Endothelial cell of umbilical vein (primary cell): ENCODE results near the gene FGFRL1. TPM values are rescaled to one million over a fixed set of nuclear protein-coding genes. Genes with fewer than 3 reads are reported as not detected.

Experiments used
- BruUV-seq: library from RNA; stranded (reverse); fragments of 400-500 nt; replicated peaks from 2 replicates; lab custom pipeline; 2021; lab: Mats Ljungman, UMichigan
- CTCF ChIA-PET: fragments of 300-600, 350-600 bp; sonication (Branson Sonifier 250); formaldehyde crosslinking; loops from one replicate; lab custom pipeline; 2021; ENCODE audit warnings: antibody characterized with exemption, inconsistent platforms; lab: Charles Lee
- POLR2A ChIA-PET: fragments of 300-600, 350-600 bp; sonication (Branson Sonifier 250); formaldehyde crosslinking; loops from one replicate; lab custom pipeline; 2021; ENCODE audit warnings: antibody characterized with exemption, inconsistent platforms; lab: Charles Lee
- DNase-seq: peaks from one replicate; pipeline ENCODE4 v3.0.0-alpha.2; 2011; ENCODE audit warnings: low read depth, low spot score
- FAIRE-seq: peaks from 2 replicates; lab custom pipeline; 2011; peaks lifted over from hg19 to GRCh38; lab: Jason Lieb, UNC
- H2AFZ ChIP-seq: 2 replicates; pipeline ENCODE4 v1.6.0; 2012; ENCODE audit warnings: low read depth, low read length, control low read depth, inconsistent platforms
- H3K27ac ChIP-seq: 2 replicates; pipeline ENCODE4 v1.5.1; 2011; ENCODE audit warnings: low read depth, mild to moderate bottlenecking, control low read depth, low read length, moderate library complexity; ENCODE audit not compliant: insufficient read depth
- H3K27me3 ChIP-seq, 2 experiments: 2 replicates each; pipeline versions ENCODE4 v1.6.0 to v1.6.1; 2011; ENCODE audit warnings: low read length in 2 of 2, mixed read lengths in 1 of 2; ENCODE audit not compliant: control insufficient read depth in 2 of 2, insufficient read depth in 2 of 2
- H3K36me3 ChIP-seq, 2 experiments: 2 replicates in 1 of 2; 3 replicates in 1 of 2; pipeline ENCODE4 v1.5.1; 2011; ENCODE audit warnings: low read length in 2 of 2, mild to moderate bottlenecking in 1 of 2, moderate library complexity in 1 of 2; ENCODE audit not compliant: control insufficient read depth in 2 of 2, insufficient read depth in 2 of 2; ENCODE audit errors: extremely low read depth in 1 of 2
- H3K4me1 ChIP-seq: 3 replicates; pipeline ENCODE4 v1.5.1; 2011; ENCODE audit warnings: mild to moderate bottlenecking, low read length; ENCODE audit not compliant: control insufficient read depth, insufficient read depth; ENCODE audit errors: extremely low read depth
- H3K4me2 ChIP-seq: 2 replicates; pipeline ENCODE4 v1.6.1; 2011; ENCODE audit warnings: low read length, control low read depth, mixed read lengths; ENCODE audit not compliant: insufficient read depth
- H3K4me3 ChIP-seq, 3 experiments: fragments of 200-600 bp in 1 of 3; sonication (generic), shearing (Covaris generic) in 1 of 3; replicated peaks in 1 of 3; 2 replicates each; pipeline ENCODE4 v1.5.1; 2011 to 2016; ENCODE audit warnings: control low read depth in 3 of 3, low read length in 3 of 3, mild to moderate bottlenecking in 2 of 3, inconsistent platforms in 1 of 3, low read depth in 1 of 3, moderate library complexity in 1 of 3; ENCODE audit not compliant: insufficient read depth in 1 of 3
- H3K79me2 ChIP-seq: 2 replicates; pipeline ENCODE4 v1.6.0; 2012; ENCODE audit warnings: low read length, inconsistent platforms; ENCODE audit not compliant: control insufficient read depth, insufficient read depth
- H3K9ac ChIP-seq: replicated peaks from 2 replicates; pipeline ENCODE3; 2011; ENCODE audit warnings: low read length, control low read depth; ENCODE audit not compliant: insufficient read depth; ENCODE audit errors: extremely low read depth
- H3K9me1 ChIP-seq: replicated peaks from 3 replicates; pipeline ENCODE4 v1.6.0; 2011; ENCODE audit warnings: mild to moderate bottlenecking, low read length; ENCODE audit not compliant: control insufficient read depth, insufficient read depth; ENCODE audit errors: extremely low read depth
- H3K9me3 ChIP-seq: replicated peaks from 2 replicates; pipeline ENCODE4 v1.5.1; 2012; ENCODE audit warnings: low read length, inconsistent platforms; ENCODE audit not compliant: control insufficient read depth, insufficient read depth
- H4K20me1 ChIP-seq: replicated peaks from 2 replicates; pipeline ENCODE3; 2011; ENCODE audit warnings: mild to moderate bottlenecking, low read length; ENCODE audit not compliant: control insufficient read depth, insufficient read depth; ENCODE audit errors: extremely low read depth
- EZH2 ChIP-seq: IDR thresholded peaks from 2 replicates; pipeline ENCODE4 v1.6.1; 2012; ENCODE audit warnings: borderline replicate concordance, low read depth, mild to moderate bottlenecking, moderate library complexity, low read length, inconsistent platforms; ENCODE audit not compliant: severe bottlenecking
- FOS ChIP-seq: IDR thresholded peaks from 2 replicates; pipeline ENCODE4 v1.6.1; 2011; ENCODE audit warnings: mild to moderate bottlenecking, low read length, moderate library complexity, borderline replicate concordance; ENCODE audit not compliant: insufficient read depth
- GATA2 ChIP-seq: IDR thresholded peaks from 2 replicates; pipeline ENCODE4 v1.7.0; 2011; ENCODE audit warnings: low read depth, mild to moderate bottlenecking, moderate library complexity, mixed read lengths, low read length; ENCODE audit not compliant: insufficient read length, insufficient read depth
- JUN ChIP-seq: IDR thresholded peaks from 2 replicates; pipeline ENCODE4 v1.6.1; 2011; ENCODE audit warnings: borderline replicate concordance, low read depth; ENCODE audit not compliant: insufficient read length, insufficient read depth
- MYC ChIP-seq: IDR thresholded peaks from one replicate; pipeline ENCODE4 v1.6.1; 2011; ENCODE audit warnings: mild to moderate bottlenecking, low read depth, low read length
- POLR2A ChIP-seq: IDR thresholded peaks from 2 replicates; pipeline ENCODE4 v1.6.1; 2012; ENCODE audit warnings: low read depth, mild to moderate bottlenecking, control low read depth, low read length
- POLR2AphosphoS5 ChIP-seq: IDR thresholded peaks from 2 replicates; pipeline ENCODE4 v1.6.1; 2012; ENCODE audit warnings: low read depth, mild to moderate bottlenecking, control low read depth, low read length, moderate library complexity; ENCODE audit not compliant: insufficient read depth
- dilution Hi-C: fragments of 300-500 bp; cut with MboI; formaldehyde crosslinking; loops from one replicate; pipeline ENCODE4 v1.15.0; 2019; ENCODE audit warnings: low sequenced_read_pairs; ENCODE audit not compliant: extremely low pct_ligation_motif_present
- intact Hi-C: fragments of 100-400 bp; cut with micrococcal nuclease; formaldehyde crosslinking; loops from one replicate; pipeline ENCODE4 v1.10.0; 2022
- polyA plus RNA-seq, 4 experiments: library from polyadenylated mRNA; depleted of rRNA in 3 of 4; stranded (reverse) in 3 of 4; unstranded in 1 of 4; fragments of >200 nt; gene quantifications; 2 replicates each; pipeline versions ENCODE4 v1.2.1 to v1.2.3, GENCODE V29; 2011 to 2012; ENCODE audit warnings: missing spikeins in 1 of 4
- total RNA-seq: library from RNA; stranded (reverse); gene quantifications from 2 replicates; pipeline ENCODE4 v1.2.3, GENCODE V29; 2021
- TF ChIP-seq, protein P1 (sequence below), 2 donors: IDR thresholded peaks; 1 replicate in 1 of 2; 2 replicates in 1 of 2; pipeline ENCODE4 v1.5.1; 2011; ENCODE audit warnings: low read length in 2 of 2, mild to moderate bottlenecking in 2 of 2, moderate library complexity in 2 of 2, control low read depth in 1 of 2, inconsistent platforms in 1 of 2, low read depth in 1 of 2; ENCODE audit not compliant: insufficient read depth in 1 of 2; ENCODE audit errors: extremely low read depth in 1 of 2
- TF ChIP-seq, protein P2 (sequence below): IDR thresholded peaks from 2 replicates; pipeline ENCODE4 v1.6.1; 2011; ENCODE audit not compliant: insufficient read depth, insufficient read length

Gene FGFRL1
- total and polyA plus RNA-seq, 2 donors (not counting 3 experiments of a cell fraction or from before 2014, with no cell fraction given), result 33.3 to 74.6 TPM

DNA sequence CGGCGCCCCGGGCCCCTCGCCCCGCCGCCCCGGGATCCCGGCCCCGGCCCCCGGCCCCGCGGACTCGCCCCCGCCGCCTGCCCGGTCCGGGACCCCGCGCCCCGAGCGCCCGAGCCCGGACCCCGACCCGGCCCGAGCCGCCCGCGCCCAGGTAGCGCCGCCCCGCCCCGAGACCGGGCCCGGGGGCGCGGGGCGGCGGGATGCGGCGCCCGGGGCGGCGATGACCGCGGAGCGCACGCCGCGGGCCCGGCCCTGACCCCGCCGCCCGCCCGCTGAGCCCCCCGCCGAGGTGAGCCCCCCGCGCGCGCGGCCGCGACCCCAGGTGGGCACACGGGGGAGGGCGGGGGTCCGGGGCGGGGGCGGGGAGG is 224 bp downstream of the FGFRL1 start:
- H2AFZ ChIP-seq, result no peak overlapping the region
- no peaks in the 10 kb centered on the region for H3K9me1 ChIP-seq
- H3K4me1 ChIP-seq, result peaks cover 9% of the 10 kb centered on the region
- intact Hi-C loops (loop anchor here (1.0 kb wide), 1 partner anchor 32 kb away; no protein-coding TSS in a partner anchor), dilution Hi-C loops (no loop called here)
- FAIRE-seq (no peak), DNase-seq (no peak)
- H3K27me3 ChIP-seq, result peaks cover 13 to 16% of the 10 kb centered on the region in 2 experiments
- peak overlapping the region in 1 of 3 experiments; percentile 66 for H3K4me3 ChIP-seq
- POLR2A ChIA-PET, result no interaction called here
- no TSS peak for BruUV-seq
- H4K20me1 ChIP-seq, result no peaks in the 10 kb centered on the region
- no peak overlapping the region for H3K9ac ChIP-seq
- TF ChIP-seq, protein P1, sequence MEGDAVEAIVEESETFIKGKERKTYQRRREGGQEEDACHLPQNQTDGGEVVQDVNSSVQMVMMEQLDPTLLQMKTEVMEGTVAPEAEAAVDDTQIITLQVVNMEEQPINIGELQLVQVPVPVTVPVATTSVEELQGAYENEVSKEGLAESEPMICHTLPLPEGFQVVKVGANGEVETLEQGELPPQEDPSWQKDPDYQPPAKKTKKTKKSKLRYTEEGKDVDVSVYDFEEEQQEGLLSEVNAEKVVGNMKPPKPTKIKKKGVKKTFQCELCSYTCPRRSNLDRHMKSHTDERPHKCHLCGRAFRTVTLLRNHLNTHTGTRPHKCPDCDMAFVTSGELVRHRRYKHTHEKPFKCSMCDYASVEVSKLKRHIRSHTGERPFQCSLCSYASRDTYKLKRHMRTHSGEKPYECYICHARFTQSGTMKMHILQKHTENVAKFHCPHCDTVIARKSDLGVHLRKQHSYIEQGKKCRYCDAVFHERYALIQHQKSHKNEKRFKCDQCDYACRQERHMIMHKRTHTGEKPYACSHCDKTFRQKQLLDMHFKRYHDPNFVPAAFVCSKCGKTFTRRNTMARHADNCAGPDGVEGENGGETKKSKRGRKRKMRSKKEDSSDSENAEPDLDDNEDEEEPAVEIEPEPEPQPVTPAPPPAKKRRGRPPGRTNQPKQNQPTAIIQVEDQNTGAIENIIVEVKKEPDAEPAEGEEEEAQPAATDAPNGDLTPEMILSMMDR (IDR thresholded peaks at IDR 0.05; ENCODE audit: extremely low read depth in 1 of 2, insufficient read depth in 1 of 2, low read depth in 1 of 2, low read length in 2 of 2), result no peak
- TF ChIP-seq POLR2A (no peak), GATA2 (no peak), JUN (no peak), POLR2AphosphoS5 (no peak), FOS (no peak), EZH2 (no peak), MYC (no peak)
- TF ChIP-seq, protein P2, sequence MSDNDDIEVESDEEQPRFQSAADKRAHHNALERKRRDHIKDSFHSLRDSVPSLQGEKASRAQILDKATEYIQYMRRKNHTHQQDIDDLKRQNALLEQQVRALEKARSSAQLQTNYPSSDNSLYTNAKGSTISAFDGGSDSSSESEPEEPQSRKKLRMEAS, result no peak
- peaks cover 0 to 2% of the 10 kb centered on the region in 2 experiments for H3K36me3 ChIP-seq
- peaks cover 3% of the 10 kb centered on the region for H3K79me2 ChIP-seq
- no peak overlapping the region for H3K27ac ChIP-seq
- no peaks in the 10 kb centered on the region for H3K9me3 ChIP-seq
- CTCF ChIA-PET, result no interaction called here
- H3K4me2 ChIP-seq, result no peak overlapping the region
